GM12801 (cell line): Measurements from ENCODE around the gene TCF7.
A peak's percentile ranks its signal among the peaks of the same experiment; 100 is the strongest.

ENCODE experiments used
- TF ChIP-seq, protein P1 (sequence below): IDR thresholded peaks from one replicate; pipeline ENCODE4 v1.5.1; 2011; ENCODE audit warnings: control low read depth; ENCODE audit not compliant: insufficient read length; ENCODE audit errors: extremely low read depth

The TCF7 gene

DNA sequence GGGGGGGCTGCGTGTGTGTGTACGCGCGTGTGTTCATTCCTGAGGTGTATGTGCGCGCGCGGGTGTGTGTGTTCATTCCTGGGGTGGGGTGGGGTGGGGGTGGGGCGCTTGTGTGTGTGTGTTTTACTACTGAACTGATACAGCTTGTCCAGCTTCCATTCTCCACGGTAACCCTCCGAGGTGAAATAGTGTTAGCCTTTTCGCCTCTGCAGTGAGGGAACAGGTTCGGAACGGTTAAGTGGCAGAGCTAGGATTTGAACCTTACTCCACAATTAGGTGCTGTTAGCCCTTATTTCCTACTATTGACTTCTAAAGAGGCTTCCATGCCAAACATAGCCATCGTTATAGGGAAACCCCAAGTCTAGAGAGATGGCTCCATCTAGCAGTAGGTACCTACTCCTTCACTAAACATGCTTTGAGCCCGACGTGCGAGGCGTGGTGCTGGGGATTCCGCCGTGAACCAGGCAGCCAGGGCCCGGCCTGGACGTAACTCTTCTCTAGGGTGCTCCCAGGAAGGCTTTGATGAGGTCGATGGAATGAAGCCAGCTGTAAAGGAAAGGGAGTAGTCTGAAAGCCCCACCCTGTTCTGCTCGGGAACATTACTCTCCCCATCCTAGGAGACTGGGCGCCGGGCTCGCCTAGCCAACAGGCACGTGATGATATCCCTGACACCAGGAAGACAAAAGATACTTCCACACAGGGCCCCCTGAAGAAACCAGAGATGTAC, 63.1 kb downstream of the TCF7 start:
- TF ChIP-seq, protein P1, sequence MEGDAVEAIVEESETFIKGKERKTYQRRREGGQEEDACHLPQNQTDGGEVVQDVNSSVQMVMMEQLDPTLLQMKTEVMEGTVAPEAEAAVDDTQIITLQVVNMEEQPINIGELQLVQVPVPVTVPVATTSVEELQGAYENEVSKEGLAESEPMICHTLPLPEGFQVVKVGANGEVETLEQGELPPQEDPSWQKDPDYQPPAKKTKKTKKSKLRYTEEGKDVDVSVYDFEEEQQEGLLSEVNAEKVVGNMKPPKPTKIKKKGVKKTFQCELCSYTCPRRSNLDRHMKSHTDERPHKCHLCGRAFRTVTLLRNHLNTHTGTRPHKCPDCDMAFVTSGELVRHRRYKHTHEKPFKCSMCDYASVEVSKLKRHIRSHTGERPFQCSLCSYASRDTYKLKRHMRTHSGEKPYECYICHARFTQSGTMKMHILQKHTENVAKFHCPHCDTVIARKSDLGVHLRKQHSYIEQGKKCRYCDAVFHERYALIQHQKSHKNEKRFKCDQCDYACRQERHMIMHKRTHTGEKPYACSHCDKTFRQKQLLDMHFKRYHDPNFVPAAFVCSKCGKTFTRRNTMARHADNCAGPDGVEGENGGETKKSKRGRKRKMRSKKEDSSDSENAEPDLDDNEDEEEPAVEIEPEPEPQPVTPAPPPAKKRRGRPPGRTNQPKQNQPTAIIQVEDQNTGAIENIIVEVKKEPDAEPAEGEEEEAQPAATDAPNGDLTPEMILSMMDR: no peak

DNA sequence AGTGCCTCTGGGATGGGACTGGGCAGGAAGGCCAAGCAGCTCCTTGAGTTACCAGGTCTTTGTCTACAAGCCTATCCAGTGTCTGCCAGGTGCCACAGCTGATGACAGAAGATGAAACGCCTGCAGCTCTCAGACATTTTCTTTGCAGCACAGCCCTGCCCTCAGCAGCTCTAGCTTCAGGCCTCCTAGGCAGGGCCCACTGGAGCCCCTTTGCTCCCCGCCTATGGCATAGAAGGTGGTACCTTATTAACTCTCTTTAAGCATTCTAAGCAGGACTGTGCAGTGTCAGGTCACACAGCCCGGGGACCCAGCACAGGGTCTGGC, 63.6 kb downstream of the TCF7 start:
- TF ChIP-seq, protein P1: no peak

GRCh38 chr5:134183481-134183880, 69.0 kb downstream of the TCF7 start:
- TF ChIP-seq, protein P1: no peak

GRCh38 chr5:134184155-134185135, 70.0 kb downstream of the TCF7 start:
- TF ChIP-seq, protein P1: peak; percentile 16

DNA sequence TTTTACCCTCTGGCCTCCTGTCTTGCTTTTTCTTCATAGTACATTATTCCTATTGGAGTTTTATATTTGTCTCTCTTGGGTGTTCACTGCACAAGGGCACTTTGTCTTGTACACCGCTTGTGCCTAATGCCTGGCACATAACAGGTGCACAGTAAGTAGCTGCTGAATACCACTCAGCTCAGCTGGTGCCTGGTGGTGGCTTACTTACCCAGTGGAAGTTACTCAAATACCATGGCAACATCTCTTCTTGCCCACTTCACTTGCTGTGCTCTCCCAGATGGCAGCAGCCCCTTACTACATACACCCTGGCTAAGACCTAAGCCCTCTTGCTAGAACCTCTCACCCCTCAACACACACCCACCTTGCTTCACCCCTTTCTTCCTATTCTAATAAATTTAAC, 73.6 kb downstream of the TCF7 start:
- TF ChIP-seq, protein P1: no peak

GRCh38 chr5:134189031-134189430, 74.5 kb downstream of the TCF7 start:
- TF ChIP-seq, protein P1: no peak

DNA sequence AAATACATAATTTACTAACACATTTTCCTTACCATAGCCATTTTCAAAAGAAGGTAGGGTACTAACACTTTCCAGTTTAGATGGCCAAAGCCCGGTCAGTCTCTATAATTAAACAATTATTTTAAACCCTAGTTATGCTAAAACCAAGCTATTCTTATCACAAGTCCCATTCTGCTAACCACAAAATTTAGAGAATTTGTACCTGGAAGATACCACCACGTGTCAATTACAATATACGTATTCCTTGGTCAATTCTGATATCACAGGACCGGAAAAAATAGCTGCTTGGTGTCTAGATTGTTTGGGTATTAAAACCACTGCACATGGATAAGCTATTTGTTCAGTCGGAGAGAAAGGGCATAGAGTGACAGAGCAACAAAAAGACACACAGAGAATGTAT, 81.2 kb downstream of the TCF7 start:
- TF ChIP-seq, protein P1: no peak
